ENCODE results near the gene ZNRF4.

ZNRF4 gene

DNA sequence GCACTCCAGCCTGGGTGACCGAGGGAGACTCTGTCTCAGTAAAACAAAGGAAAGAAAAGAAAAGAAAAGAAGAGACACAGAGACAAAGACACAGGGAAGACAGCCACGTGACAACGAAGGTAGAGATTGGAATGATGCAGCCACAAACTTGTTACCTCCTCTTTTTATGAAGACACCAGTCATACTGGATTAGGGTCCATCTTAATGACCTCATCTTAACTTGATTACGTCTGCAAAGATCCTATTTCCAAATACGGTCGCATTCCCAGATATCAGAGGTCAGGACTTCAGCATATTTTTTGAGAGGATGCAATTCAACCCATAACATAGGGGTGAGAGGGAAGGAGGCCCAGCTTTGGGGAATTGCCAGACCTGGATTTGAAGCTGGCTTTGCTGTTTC, 4.1 kb downstream of the ZNRF4 start:
- H3K36me3 ChIP-seq (ENCODE audit: control insufficient read depth, insufficient read depth, low read length) = no peaks in the 10 kb centered on the region
- H3K9me3 ChIP-seq (ENCODE audit: control insufficient read depth, low read length) = no peaks in the 10 kb centered on the region
- H3K9ac ChIP-seq (ENCODE audit: low read length) = no peak overlapping the region
- H3K4me1 ChIP-seq (ENCODE audit: control insufficient read depth, insufficient read depth, low read length) = no peaks in the 10 kb centered on the region
- H3K4me3 ChIP-seq (ENCODE audit: low read length) = no peak overlapping the region
- no peaks in the 10 kb centered on the region for H3K27me3 ChIP-seq (ENCODE audit: control insufficient read depth, insufficient read depth, low read length)

DNA sequence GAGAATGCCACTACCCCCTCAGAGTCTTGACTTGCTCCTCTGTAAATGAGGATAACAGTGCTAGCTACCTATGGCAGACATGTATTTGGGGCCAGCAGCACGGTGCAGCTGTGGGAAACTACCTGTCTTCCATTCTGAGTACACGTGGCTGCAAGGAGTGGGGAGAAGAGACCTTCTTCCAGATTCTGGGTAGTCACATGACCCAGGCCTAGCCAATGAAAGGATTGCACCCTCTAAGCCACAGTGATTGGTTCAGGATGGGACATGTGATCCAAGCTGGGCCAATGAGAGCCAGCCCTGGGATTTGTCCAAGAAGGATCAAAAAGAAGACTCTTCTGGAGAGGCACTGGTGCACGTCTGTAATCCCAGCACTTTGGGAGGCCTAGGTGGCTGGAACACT, 5.5 kb downstream of the ZNRF4 start:
- Histone ChIP-seq H3K4me3 (ENCODE audit: low read length) (no peak overlapping the region), H3K9ac (ENCODE audit: low read length) (no peak overlapping the region), H3K27me3 (ENCODE audit: control insufficient read depth, insufficient read depth, low read length) (no peaks in the 10 kb centered on the region), H3K4me1 (ENCODE audit: control insufficient read depth, insufficient read depth, low read length) (no peaks in the 10 kb centered on the region), H3K9me3 (ENCODE audit: control insufficient read depth, low read length) (no peaks in the 10 kb centered on the region), H3K36me3 (ENCODE audit: control insufficient read depth, insufficient read depth, low read length) (no peaks in the 10 kb centered on the region)

DNA sequence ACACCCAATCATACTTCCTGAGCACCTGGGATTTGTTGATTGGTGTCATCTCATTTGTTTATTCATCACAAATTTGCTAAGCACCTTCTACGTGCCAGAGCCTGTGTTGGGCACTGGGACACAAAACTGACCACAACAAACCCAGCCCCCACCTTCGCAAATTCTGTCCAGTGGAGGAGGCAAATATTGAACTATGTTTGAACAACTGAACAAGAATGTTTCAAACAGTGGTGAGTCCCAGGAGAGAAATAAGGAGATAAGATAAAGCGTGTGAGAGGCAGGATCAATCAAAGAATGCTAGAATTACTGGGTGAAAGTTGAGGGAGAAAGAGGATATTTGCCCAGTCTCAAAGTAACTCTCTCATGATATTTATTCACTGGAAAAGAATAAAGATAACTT, 8.7 kb downstream of the ZNRF4 start:
- H3K9ac ChIP-seq (ENCODE audit: low read length) = no peak overlapping the region
- no peaks in the 10 kb centered on the region for H3K36me3 ChIP-seq (ENCODE audit: control insufficient read depth, insufficient read depth, low read length)
- no peaks in the 10 kb centered on the region for H3K27me3 ChIP-seq (ENCODE audit: control insufficient read depth, insufficient read depth, low read length)
- H3K4me1 ChIP-seq (ENCODE audit: control insufficient read depth, insufficient read depth, low read length) = no peaks in the 10 kb centered on the region
- no peaks in the 10 kb centered on the region for H3K9me3 ChIP-seq (ENCODE audit: control insufficient read depth, low read length)
- no peak overlapping the region for H3K4me3 ChIP-seq (ENCODE audit: low read length)

DNA sequence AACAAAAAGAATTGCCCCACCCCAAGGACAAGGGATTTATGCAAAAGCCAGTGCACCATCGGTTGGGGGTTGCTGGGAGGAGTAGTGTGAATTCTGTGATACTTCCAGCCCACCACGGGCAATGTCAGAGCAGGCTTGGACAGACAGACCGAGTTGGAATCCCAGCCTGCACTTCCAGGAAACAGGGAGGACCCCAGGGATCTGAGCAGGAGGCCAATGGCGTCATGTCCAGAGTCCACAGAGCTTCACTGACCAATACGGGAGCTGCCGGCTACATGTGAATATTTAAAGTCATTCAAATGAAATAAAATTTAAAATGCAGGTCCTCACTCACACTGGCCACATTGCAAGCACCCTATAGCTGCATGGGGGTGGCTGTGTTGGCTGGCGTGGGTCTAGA, 10.9 kb downstream of the ZNRF4 start:
- Histone ChIP-seq H3K4me3 (ENCODE audit: low read length) (no peak overlapping the region), H3K9me3 (ENCODE audit: control insufficient read depth, low read length) (no peaks in the 10 kb centered on the region), H3K9ac (ENCODE audit: low read length) (no peak overlapping the region), H3K27me3 (ENCODE audit: control insufficient read depth, insufficient read depth, low read length) (no peaks in the 10 kb centered on the region), H3K4me1 (ENCODE audit: control insufficient read depth, insufficient read depth, low read length) (peaks cover 6% of the 10 kb centered on the region), H3K36me3 (ENCODE audit: control insufficient read depth, insufficient read depth, low read length) (no peaks in the 10 kb centered on the region)

DNA sequence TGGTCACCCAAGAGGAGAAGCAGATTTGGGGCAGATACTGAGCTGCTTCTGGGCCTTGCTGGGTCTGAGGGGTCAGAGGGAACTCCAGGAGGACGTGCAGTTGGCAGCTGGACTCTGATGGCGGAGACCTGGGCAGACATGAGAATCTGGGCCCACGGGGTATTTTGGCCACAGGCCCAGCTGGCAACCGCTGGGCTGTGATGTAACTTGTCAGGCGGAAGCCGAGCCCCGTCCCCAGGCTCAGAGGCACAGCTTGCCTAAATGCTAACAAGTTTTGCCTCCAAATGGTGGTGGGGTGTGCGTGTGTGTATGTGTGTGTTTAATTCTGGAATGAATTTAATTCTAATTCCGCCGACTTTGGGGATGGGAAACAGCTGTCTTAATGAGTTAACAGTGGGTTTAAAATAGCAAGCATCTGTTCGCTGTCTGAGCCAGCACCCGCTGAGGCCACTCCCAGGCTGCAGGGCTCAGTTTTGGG, 11.6 kb downstream of the ZNRF4 start:
- no peaks in the 10 kb centered on the region for H3K9me3 ChIP-seq (ENCODE audit: control insufficient read depth, low read length)
- peaks cover 6% of the 10 kb centered on the region for H3K4me1 ChIP-seq (ENCODE audit: control insufficient read depth, insufficient read depth, low read length)
- no peaks in the 10 kb centered on the region for H3K27me3 ChIP-seq (ENCODE audit: control insufficient read depth, insufficient read depth, low read length)
- no peaks in the 10 kb centered on the region for H3K36me3 ChIP-seq (ENCODE audit: control insufficient read depth, insufficient read depth, low read length)
- no peak overlapping the region for H3K9ac ChIP-seq (ENCODE audit: low read length)
- H3K4me3 ChIP-seq (ENCODE audit: low read length) = no peak overlapping the region

DNA sequence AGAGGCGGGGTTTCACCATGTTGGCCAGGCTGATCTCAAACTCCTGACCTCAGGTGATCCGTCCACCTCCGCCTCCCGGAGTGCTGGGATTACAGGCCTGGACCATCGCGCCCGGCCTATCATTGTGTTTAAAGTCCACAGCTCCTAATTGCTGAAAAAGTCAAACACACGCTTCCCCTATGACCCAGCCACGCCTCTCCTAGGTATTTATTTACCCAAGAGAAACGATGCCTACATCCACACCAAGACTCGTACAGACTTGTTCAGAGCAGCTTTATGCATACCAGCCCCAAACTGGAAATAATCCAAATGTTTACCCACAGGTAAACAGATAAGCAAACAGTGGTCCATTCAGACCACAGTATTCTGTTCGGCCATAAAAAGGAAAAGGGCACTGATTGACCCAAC, 15.1 kb downstream of the ZNRF4 start:
- H3K27me3 ChIP-seq (ENCODE audit: control insufficient read depth, insufficient read depth, low read length) = peaks cover 3% of the 10 kb centered on the region
- H3K36me3 ChIP-seq (ENCODE audit: control insufficient read depth, insufficient read depth, low read length) = no peaks in the 10 kb centered on the region
- no peaks in the 10 kb centered on the region for H3K9me3 ChIP-seq (ENCODE audit: control insufficient read depth, low read length)
- peaks cover 6% of the 10 kb centered on the region for H3K4me1 ChIP-seq (ENCODE audit: control insufficient read depth, insufficient read depth, low read length)
- no peak overlapping the region for H3K9ac ChIP-seq (ENCODE audit: low read length)
- no peak overlapping the region for H3K4me3 ChIP-seq (ENCODE audit: low read length)

DNA sequence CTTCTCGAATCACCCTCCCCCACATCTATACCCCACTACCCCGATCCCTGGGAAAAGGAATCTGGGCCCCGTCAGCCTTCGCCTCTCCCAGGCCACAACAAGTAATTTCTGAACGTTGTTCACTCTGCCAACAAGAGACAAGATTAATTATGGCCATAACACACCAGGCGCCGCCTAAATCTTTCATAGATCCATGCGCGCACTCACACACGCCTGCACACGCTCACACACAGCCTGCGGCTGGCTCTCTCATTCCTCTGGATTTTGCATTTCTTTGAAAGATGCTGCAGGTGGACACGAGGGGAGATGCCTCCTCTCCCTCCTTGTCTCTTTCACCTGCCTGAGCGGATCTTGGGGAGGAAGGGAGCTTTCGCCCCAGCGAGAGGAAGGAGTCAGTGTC, 17.1 kb downstream of the ZNRF4 start:
- H3K36me3 ChIP-seq (ENCODE audit: control insufficient read depth, insufficient read depth, low read length) = no peaks in the 10 kb centered on the region
- no peaks in the 10 kb centered on the region for H3K9me3 ChIP-seq (ENCODE audit: control insufficient read depth, low read length)
- H3K9ac ChIP-seq (ENCODE audit: low read length) = no peak overlapping the region
- peaks cover 6% of the 10 kb centered on the region for H3K4me1 ChIP-seq (ENCODE audit: control insufficient read depth, insufficient read depth, low read length)
- no peak overlapping the region for H3K4me3 ChIP-seq (ENCODE audit: low read length)
- peaks cover 3% of the 10 kb centered on the region for H3K27me3 ChIP-seq (ENCODE audit: control insufficient read depth, insufficient read depth, low read length)

DNA sequence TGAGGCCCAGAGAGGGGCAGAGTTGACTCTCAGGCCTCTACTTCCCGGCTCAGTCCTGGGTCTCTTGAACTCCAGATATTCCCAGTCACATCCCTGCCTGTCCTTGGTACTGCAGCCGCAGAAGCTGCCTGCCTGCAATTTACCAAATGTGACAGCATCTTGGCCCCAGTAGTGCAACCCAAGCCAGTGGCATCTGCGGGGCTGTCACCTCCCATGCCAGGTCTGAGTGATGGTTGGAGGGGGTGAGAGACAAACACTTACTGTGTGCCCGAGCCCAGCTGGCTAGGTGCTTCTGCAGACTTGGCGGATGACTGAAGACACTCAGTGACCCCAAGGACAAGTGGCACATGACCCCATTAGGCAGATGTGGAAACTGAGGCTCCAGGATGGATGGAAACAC, 18.4 kb downstream of the ZNRF4 start:
- no peaks in the 10 kb centered on the region for H3K9me3 ChIP-seq (ENCODE audit: control insufficient read depth, low read length)
- H3K27me3 ChIP-seq (ENCODE audit: control insufficient read depth, insufficient read depth, low read length) = peaks cover 13% of the 10 kb centered on the region
- no peak overlapping the region for H3K4me3 ChIP-seq (ENCODE audit: low read length)
- H3K9ac ChIP-seq (ENCODE audit: low read length) = no peak overlapping the region
- no peaks in the 10 kb centered on the region for H3K36me3 ChIP-seq (ENCODE audit: control insufficient read depth, insufficient read depth, low read length)
- peaks cover 6% of the 10 kb centered on the region for H3K4me1 ChIP-seq (ENCODE audit: control insufficient read depth, insufficient read depth, low read length)

DNA sequence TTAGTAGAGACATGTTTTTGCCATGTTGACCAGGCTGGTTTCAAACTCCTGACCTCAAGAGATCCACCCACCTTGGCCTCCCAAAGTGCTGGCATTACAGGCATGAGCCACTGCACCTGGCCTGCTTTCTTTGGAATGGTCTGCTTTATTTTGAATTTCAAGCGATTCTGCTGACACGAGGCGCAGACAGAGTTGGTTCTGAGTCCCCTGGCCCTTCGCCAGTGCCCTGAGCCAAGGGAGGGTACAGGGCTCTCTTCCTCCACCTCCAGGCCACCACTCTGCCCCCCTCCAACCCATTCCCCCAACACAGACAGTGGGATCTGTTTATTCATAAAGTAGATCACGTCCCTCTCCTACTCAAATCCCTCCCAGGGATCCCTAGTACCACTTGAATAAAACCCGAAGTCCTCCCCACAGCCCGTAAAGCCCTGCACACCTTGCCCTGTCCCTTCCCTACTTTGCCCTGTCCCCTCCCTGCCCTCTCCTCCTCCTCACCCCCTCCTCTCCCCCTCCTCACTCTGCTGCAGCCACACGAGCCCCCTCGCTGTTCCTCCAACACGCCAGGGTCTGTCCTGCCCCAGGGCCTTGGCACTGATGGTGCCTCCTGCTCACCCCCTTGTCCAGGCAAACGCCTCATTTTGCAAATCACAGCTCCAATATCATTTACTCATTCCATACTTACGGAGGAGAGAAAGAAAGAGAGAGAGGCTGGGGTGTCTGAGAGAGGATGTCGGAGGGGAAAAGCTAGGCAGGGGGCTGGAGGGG, 22.4 kb downstream of the ZNRF4 start:
- no peaks in the 10 kb centered on the region for H3K4me1 ChIP-seq (ENCODE audit: control insufficient read depth, insufficient read depth, low read length)
- no peaks in the 10 kb centered on the region for H3K36me3 ChIP-seq (ENCODE audit: control insufficient read depth, insufficient read depth, low read length)
- no peaks in the 10 kb centered on the region for H3K9me3 ChIP-seq (ENCODE audit: control insufficient read depth, low read length)
- H3K4me3 ChIP-seq (ENCODE audit: low read length) = no peak overlapping the region
- peaks cover 16% of the 10 kb centered on the region for H3K27me3 ChIP-seq (ENCODE audit: control insufficient read depth, insufficient read depth, low read length)
- H3K9ac ChIP-seq (ENCODE audit: low read length) = no peak overlapping the region

DNA sequence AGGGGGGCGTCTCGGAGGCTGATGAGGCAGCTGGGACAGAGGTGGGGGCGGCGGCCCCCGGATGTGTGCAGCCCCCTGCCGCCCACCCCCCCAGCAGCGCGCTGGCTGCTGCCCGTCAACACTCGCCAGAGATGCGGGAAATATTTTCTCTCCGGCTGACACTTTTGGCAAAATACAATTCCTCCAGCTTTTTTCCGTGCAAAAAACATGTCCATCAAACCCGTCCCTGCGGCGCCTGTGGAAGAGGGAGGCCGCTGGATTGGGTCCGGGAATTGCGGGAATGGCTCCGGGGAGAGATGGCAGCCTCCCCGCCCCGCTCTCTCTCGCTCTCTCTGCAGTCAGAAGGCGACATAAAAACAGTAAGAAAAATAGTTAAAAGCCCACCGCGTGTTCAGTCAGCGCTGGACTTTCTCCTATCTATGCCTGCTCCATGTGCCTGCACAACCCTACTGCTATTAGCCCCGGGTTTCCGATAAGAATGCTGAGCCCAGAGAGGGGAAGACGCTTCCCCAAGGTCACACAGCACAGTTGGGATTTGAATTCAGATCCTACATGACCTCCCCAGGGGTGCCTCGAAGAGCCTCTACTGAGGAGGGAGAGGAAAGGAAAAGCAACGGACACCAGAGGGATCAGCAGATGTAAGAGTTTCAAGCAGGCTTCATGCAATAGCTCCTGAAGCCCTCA, 23.2 kb downstream of the ZNRF4 start:
- Histone ChIP-seq H3K9ac (ENCODE audit: low read length) (no peak overlapping the region), H3K4me1 (ENCODE audit: control insufficient read depth, insufficient read depth, low read length) (no peaks in the 10 kb centered on the region), H3K9me3 (ENCODE audit: control insufficient read depth, low read length) (no peaks in the 10 kb centered on the region), H3K27me3 (ENCODE audit: control insufficient read depth, insufficient read depth, low read length) (peaks cover 16% of the 10 kb centered on the region), H3K4me3 (ENCODE audit: low read length) (no peak overlapping the region), H3K36me3 (ENCODE audit: control insufficient read depth, insufficient read depth, low read length) (no peaks in the 10 kb centered on the region)

DNA sequence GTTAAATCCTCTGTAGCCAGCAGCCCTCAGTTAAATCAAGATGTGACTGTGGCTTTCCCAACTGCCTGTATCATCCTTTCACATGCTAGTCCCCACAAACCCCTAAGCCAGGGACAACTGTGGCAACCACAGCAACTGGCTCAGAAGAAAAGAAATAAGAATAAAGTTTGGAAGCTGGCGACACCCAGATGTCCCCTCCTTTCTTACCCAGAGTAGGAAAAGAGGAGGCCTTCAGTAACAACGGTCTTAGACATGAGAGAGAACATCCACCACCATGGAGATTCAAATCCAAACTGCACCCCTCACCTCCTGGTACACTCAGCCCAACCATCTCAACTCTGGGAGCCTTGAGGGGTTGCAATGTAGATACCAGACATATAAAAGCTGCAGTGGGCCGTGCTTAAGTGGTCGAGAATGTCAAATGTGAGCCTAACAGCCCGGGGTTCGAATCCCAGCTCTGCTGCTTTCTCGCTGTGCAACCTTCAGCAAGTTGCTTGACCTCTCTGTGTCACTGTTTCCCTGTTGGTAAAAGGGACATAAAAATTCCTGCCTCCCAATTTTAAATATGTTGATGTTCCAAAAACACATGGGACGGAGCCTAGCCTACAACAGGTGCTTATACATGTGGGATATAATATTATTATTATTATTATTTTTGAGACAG, 23.8 kb downstream of the ZNRF4 start:
- Histone ChIP-seq H3K36me3 (ENCODE audit: control insufficient read depth, insufficient read depth, low read length) (no peaks in the 10 kb centered on the region), H3K9ac (ENCODE audit: low read length) (no peak overlapping the region), H3K27me3 (ENCODE audit: control insufficient read depth, insufficient read depth, low read length) (peaks cover 16% of the 10 kb centered on the region), H3K4me1 (ENCODE audit: control insufficient read depth, insufficient read depth, low read length) (peaks cover under 1% of the 10 kb centered on the region), H3K9me3 (ENCODE audit: control insufficient read depth, low read length) (no peaks in the 10 kb centered on the region), H3K4me3 (ENCODE audit: low read length) (no peak overlapping the region)

DNA sequence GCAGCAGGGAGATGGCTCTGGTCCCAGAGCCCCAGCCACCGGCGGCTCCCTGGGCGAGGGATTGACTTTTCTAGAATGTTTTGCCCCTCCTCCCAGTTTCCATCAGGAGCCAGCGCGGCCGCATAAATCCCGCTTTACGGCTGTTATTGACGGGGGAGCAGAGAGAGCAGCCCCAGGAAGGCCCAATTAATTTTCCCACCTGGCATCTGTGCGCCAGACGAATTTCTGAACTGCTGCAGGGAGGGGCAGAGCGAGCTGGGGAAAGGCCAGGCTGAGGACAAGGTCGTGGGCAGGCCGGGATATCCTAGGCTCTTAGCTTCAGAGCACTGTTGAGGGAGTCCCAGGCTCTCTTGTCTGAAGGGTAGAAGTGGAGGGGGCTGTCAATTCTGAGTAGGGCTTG, 24.7 kb downstream of the ZNRF4 start:
- H3K9ac ChIP-seq (ENCODE audit: low read length) = no peak overlapping the region
- peaks cover 16% of the 10 kb centered on the region for H3K27me3 ChIP-seq (ENCODE audit: control insufficient read depth, insufficient read depth, low read length)
- H3K4me1 ChIP-seq (ENCODE audit: control insufficient read depth, insufficient read depth, low read length) = peaks cover 9% of the 10 kb centered on the region
- no peak overlapping the region for H3K4me3 ChIP-seq (ENCODE audit: low read length)
- H3K36me3 ChIP-seq (ENCODE audit: control insufficient read depth, insufficient read depth, low read length) = no peaks in the 10 kb centered on the region
- no peaks in the 10 kb centered on the region for H3K9me3 ChIP-seq (ENCODE audit: control insufficient read depth, low read length)

All from mucosa of stomach (tissue), 1 donor.